ENCODE results near the gene MKRN2. TPM values are rescaled to one million over a fixed set of nuclear protein-coding genes. Genes with fewer than 3 reads are reported as not detected.

MKRN2 gene
- total and polyA plus RNA-seq, 2 of the 4 experiments (the other 2 are of a cell fraction) = 44.4 to 65.6 TPM

- DNase-seq (no peak), ATAC-seq (ENCODE audit: low read depth) (no peak)
- H3K79me1 ChIP-seq (ENCODE audit: low read depth in 1 of 2, low read length in 2 of 2) = peaks cover 18 to 73% of the 10 kb centered on the region in 2 experiments
- WGBS, 2 experiments (ENCODE audit: extremely low coverage in 2 of 2, insufficient read length in 1 of 2) = 97% methylated on average over 5 of the region's 6 CpGs; no CpG with 5 or more reads in 1 of the 2 experiments
- H4K20me1 ChIP-seq (ENCODE audit: insufficient read depth, low read length) = peaks cover 61% of the 10 kb centered on the region
- no peak overlapping the region for H3K4ac ChIP-seq (ENCODE audit: low read depth, low read length)
- H3K23ac ChIP-seq (ENCODE audit: low read depth, low read length) = no peak overlapping the region
- H3K9me3 ChIP-seq (ENCODE audit: control insufficient read depth, insufficient read depth, low read length) = no peaks in the 10 kb centered on the region
- dilution Hi-C loops (cut with HindIII; ENCODE audit: low sequenced_read_pairs, unreplicated experiment) = no loop called here
- no peak overlapping the region for H3K27ac ChIP-seq (ENCODE audit: insufficient read depth, low read length)
- no peak overlapping the region for H2BK20ac ChIP-seq (ENCODE audit: low read depth, low read length)
- in situ Hi-C loops (cut with MboI; ENCODE audit: low sequenced_read_pairs) = no loop called here
- H4K91ac ChIP-seq (ENCODE audit: insufficient read depth, low read depth, low read length) = no peak overlapping the region
- no peak overlapping the region for H3K18ac ChIP-seq (ENCODE audit: low read depth, low read length)
- no peak overlapping the region for H3K56ac ChIP-seq (ENCODE audit: extremely low read depth, insufficient read depth, low read length)
- BruUV-seq (replicated peaks) = no TSS peak
- no peak overlapping the region for H2AFZ ChIP-seq (replicated peaks; ENCODE audit: low read length, poor library complexity)
- no peak overlapping the region for H4K5ac ChIP-seq (ENCODE audit: low read depth, low read length)
- H2BK120ac ChIP-seq (ENCODE audit: low read depth, low read length) = no peak overlapping the region
- ChIA-PET CTCF (no interaction called here), POLR2A (ENCODE audit: unreplicated experiment) (no interaction called here)
- H2BK5ac ChIP-seq (ENCODE audit: low read depth, low read length, poor library complexity, severe bottlenecking) = no peak overlapping the region
- peaks cover 14% of the 10 kb centered on the region for H3K36me3 ChIP-seq (ENCODE audit: control insufficient read depth, insufficient read depth, low read length)
- H3K9me1 ChIP-seq (ENCODE audit: insufficient read depth, low read length) = peaks cover 14% of the 10 kb centered on the region
- no peak overlapping the region for H3K4me3 ChIP-seq (ENCODE audit: insufficient read depth, low read depth, low read length)
- intact Hi-C loops (cut with micrococcal nuclease) = no loop called here
- no peak overlapping the region for H3K9ac ChIP-seq (ENCODE audit: low read depth, low read length)
- H3K4me1 ChIP-seq (ENCODE audit: control insufficient read depth, insufficient read depth, low read length) = peaks cover 9% of the 10 kb centered on the region
- no peak overlapping the region for H4K8ac ChIP-seq (ENCODE audit: low read depth in 2 of 2, low read length in 2 of 2)
- no peak overlapping the region for H3K4me2 ChIP-seq (ENCODE audit: low read depth, low read length)
- H3K27me3 ChIP-seq (ENCODE audit: control insufficient read depth, insufficient read depth, low read length) = no peaks in the 10 kb centered on the region
- H2BK15ac ChIP-seq (ENCODE audit: low read depth, low read length) = no peak overlapping the region
- H3K14ac ChIP-seq (replicated peaks; ENCODE audit: low read depth, low read length) = no peak overlapping the region
- H2AK5ac ChIP-seq (ENCODE audit: low read depth, low read length) = no peak overlapping the region
- no peak overlapping the region for H2AK9ac ChIP-seq (replicated peaks; ENCODE audit: low read depth, low read length, poor library complexity)
- TF ChIP-seq POLR2A (IDR thresholded peaks at IDR 0.05; ENCODE audit: low read depth, low read length) (no peak), MXI1 (IDR thresholded peaks at IDR 0.05; ENCODE audit: borderline replicate concordance, low read depth, low read length) (no peak)
These were observed 63.4 kb downstream of the MKRN2 start for GRCh38 chr3:12620305-12620704.

All from IMR-90 (cell line).